ENCODE data around the gene TNXB.
"Not testable (repeated sequence)": the region's sequence is repeated elsewhere in the genome, so short reads cannot be mapped to it uniquely, and the experiment has no call there.

TNXB gene

DNA sequence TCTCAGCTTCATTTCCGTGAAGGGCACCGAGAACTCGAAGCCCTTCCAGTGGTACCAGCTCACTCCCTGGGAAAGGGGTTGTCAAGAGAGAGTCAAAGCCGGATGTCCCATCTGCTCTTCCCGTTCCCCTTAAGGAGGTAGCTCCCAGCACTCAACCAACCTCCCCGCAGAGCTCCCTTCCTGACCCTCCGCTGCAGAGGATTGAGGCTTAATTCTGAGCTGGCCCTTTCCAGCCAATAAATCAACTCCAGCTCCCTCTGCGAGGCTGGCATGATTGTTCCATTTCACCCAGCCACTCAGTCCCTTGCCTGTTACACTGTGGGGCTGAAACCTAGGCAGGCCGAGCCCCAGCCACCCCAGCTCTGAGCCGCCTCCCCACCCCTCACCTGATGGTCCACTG is 67.8 kb downstream of the TNXB start:
- H3K9me3 Mint-ChIP-seq; ATAC-seq (replicated peaks; ENCODE audit: extremely low read depth, poor library complexity, severe bottlenecking); DNase-seq (ENCODE audit: low spot score in 2 of 2); H3K27ac Mint-ChIP-seq (ENCODE audit: low read depth); H3K4me3 Mint-ChIP-seq; H3K36me3 Mint-ChIP-seq (ENCODE audit: insufficient read depth); H3K27me3 Mint-ChIP-seq; H3K4me1 Mint-ChIP-seq: not testable (repeated sequence)

DNA sequence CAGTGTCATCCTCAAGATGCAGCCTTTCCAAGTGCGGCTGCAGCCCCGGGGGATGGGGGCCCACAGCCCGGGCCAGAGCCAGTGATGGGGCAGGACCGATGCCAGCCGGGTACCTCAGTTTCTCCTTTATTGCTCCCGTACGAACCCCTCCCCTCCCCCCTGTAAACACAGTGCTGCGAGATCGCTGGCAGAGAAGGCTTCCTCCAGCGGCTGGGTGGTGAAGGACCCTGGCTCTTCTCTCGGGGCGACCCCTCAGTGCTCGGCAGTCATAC is 68.2 kb downstream of the TNXB start:
- not testable (repeated sequence) for H3K27me3 Mint-ChIP-seq; H3K9me3 Mint-ChIP-seq; H3K4me3 Mint-ChIP-seq; H3K27ac Mint-ChIP-seq (ENCODE audit: low read depth); H3K36me3 Mint-ChIP-seq (ENCODE audit: insufficient read depth); H3K4me1 Mint-ChIP-seq; DNase-seq (ENCODE audit: low spot score in 2 of 2); ATAC-seq (replicated peaks; ENCODE audit: extremely low read depth, poor library complexity, severe bottlenecking)

- H3K4me3 Mint-ChIP-seq; H3K27ac Mint-ChIP-seq (ENCODE audit: low read depth); ATAC-seq (replicated peaks; ENCODE audit: extremely low read depth, poor library complexity, severe bottlenecking): not testable (repeated sequence)
These were observed 68.7 kb downstream of the TNXB start for GRCh38 chr6:32040299-32041049.

GRCh38 chr6:32039321-32040274 is 69.5 kb downstream of the TNXB start:
- not testable (repeated sequence) for H3K9me3 Mint-ChIP-seq; H3K4me1 Mint-ChIP-seq; H3K36me3 Mint-ChIP-seq (ENCODE audit: insufficient read depth); H3K27me3 Mint-ChIP-seq; ATAC-seq (replicated peaks; ENCODE audit: extremely low read depth, poor library complexity, severe bottlenecking); DNase-seq (ENCODE audit: low spot score in 2 of 2); H3K27ac Mint-ChIP-seq (ENCODE audit: low read depth); H3K4me3 Mint-ChIP-seq

More at GRCh38 chr6:32040299-32041049, 68.7 kb downstream of the TNXB start:
- H3K36me3 Mint-ChIP-seq (ENCODE audit: insufficient read depth); H3K9me3 Mint-ChIP-seq; H3K27me3 Mint-ChIP-seq; H3K4me1 Mint-ChIP-seq; DNase-seq (ENCODE audit: low spot score in 2 of 2): not testable (repeated sequence)

GRCh38 chr6:32038878-32039277 is 70.3 kb downstream of the TNXB start:
- H3K4me1 Mint-ChIP-seq; H3K27ac Mint-ChIP-seq (ENCODE audit: low read depth); ATAC-seq (replicated peaks; ENCODE audit: extremely low read depth, poor library complexity, severe bottlenecking); DNase-seq (ENCODE audit: low spot score in 2 of 2); H3K36me3 Mint-ChIP-seq (ENCODE audit: insufficient read depth); H3K27me3 Mint-ChIP-seq; H3K4me3 Mint-ChIP-seq; H3K9me3 Mint-ChIP-seq: not testable (repeated sequence)

DNA sequence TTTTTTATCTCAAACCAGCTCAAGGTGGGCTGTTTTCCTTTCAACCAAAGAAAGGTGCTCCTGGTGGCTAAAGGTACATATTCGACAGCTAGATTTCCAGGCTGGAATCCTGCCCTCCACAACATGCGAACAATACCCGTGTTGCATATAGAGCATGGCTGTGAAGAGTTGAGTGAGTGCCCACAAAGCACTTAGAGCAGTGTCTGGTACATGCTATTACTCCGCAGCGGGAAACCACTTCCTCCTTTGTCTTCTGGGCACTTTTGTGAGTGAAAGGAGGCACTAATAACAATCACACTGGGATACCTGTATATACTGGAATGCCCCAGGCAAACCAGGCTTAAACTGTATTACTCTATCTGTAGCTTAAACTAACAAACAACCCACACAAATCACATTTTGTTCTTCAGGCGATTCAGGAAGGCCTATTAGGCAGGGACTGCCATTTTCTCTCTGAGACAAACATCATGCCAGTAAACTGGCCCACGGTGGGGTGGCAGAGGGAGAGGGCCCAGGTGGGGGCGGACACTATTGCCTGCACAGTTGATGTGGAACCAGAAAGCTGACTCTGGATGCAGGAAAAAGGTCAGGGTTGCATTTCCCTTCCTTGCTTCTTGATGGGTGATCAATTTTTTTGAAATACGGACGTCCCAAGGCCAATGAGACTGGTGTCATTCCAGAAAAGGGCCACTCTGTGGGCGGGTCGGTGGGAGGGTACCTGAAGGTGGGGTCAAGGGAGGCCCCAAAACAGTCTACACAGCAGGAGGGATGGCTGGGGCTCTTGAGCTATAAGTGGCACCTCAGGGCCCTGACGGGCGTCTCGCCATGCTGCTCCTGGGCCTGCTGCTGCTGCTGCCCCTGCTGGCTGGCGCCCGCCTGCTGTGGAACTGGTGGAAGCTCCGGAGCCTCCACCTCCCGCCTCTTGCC is 71.3 kb downstream of the TNXB start, which contains the start of gene CYP21A2:
TSS of gene CYP21A2 (plus strand) at position 818 of the 927 bp plus-strand sequence. CDS start at position 826, 8 bp downstream.
- not testable (repeated sequence) for H3K4me1 Mint-ChIP-seq; H3K4me3 Mint-ChIP-seq; H3K36me3 Mint-ChIP-seq (ENCODE audit: insufficient read depth); H3K9me3 Mint-ChIP-seq; DNase-seq (ENCODE audit: low spot score in 2 of 2); H3K27me3 Mint-ChIP-seq
- H3K27ac Mint-ChIP-seq (ENCODE audit: low read depth): peak within 1 kb of the TSS; percentile 74
- peak; percentile 91 for ATAC-seq (replicated peaks; ENCODE audit: extremely low read depth, poor library complexity, severe bottlenecking)

- not testable (repeated sequence) for H3K9me3 Mint-ChIP-seq; H3K36me3 Mint-ChIP-seq (ENCODE audit: insufficient read depth); H3K4me3 Mint-ChIP-seq; ATAC-seq (replicated peaks; ENCODE audit: extremely low read depth, poor library complexity, severe bottlenecking); H3K4me1 Mint-ChIP-seq; DNase-seq (ENCODE audit: low spot score in 2 of 2); H3K27me3 Mint-ChIP-seq
- peak overlapping the region; percentile 74 for H3K27ac Mint-ChIP-seq (ENCODE audit: low read depth)
These were observed 72.0 kb downstream of the TNXB start for GRCh38 chr6:32037136-32037535.

GRCh38 chr6:32035283-32036013 is 73.7 kb downstream of the TNXB start:
- H3K36me3 Mint-ChIP-seq (ENCODE audit: insufficient read depth); DNase-seq (ENCODE audit: low spot score in 2 of 2); H3K9me3 Mint-ChIP-seq; H3K4me1 Mint-ChIP-seq; H3K27me3 Mint-ChIP-seq; H3K27ac Mint-ChIP-seq (ENCODE audit: low read depth); H3K4me3 Mint-ChIP-seq; ATAC-seq (replicated peaks; ENCODE audit: extremely low read depth, poor library complexity, severe bottlenecking): not testable (repeated sequence)

- not testable (repeated sequence) for DNase-seq (ENCODE audit: low spot score in 2 of 2); ATAC-seq (replicated peaks; ENCODE audit: extremely low read depth, poor library complexity, severe bottlenecking); H3K9me3 Mint-ChIP-seq; H3K4me3 Mint-ChIP-seq; H3K27ac Mint-ChIP-seq (ENCODE audit: low read depth); H3K4me1 Mint-ChIP-seq; H3K27me3 Mint-ChIP-seq; H3K36me3 Mint-ChIP-seq (ENCODE audit: insufficient read depth)
These were observed 79.6 kb downstream of the TNXB start for GRCh38 chr6:32029553-32029952.

GRCh38 chr6:32028631-32029030 is 80.5 kb downstream of the TNXB start:
- not testable (repeated sequence) for H3K4me3 Mint-ChIP-seq; H3K27me3 Mint-ChIP-seq; H3K27ac Mint-ChIP-seq (ENCODE audit: low read depth); H3K36me3 Mint-ChIP-seq (ENCODE audit: insufficient read depth); H3K9me3 Mint-ChIP-seq; DNase-seq (ENCODE audit: low spot score in 2 of 2); H3K4me1 Mint-ChIP-seq; ATAC-seq (replicated peaks; ENCODE audit: extremely low read depth, poor library complexity, severe bottlenecking)

DNA sequence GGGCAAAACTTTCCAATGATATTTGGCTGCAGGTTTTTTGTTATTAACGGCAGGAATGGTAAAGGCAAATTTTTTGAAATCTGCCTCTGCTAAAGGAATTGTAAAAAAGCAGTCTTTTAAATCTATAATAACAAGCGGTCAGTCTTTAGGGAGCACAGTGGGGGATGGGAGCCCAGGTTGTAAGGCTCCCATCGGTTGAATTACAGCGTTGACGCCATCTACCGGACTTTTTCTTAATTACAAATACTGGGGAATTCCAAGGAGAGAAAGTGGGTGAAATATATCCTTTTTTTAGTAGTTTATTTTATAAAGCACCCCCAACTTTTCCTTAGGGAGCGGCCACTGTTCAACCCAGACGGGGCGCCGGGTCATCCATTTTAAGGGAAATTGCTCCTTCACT is 87.0 kb downstream of the TNXB start:
- not testable (repeated sequence) for ATAC-seq (replicated peaks; ENCODE audit: extremely low read depth, poor library complexity, severe bottlenecking); DNase-seq (ENCODE audit: low spot score in 2 of 2); H3K27ac Mint-ChIP-seq (ENCODE audit: low read depth); H3K4me3 Mint-ChIP-seq; H3K36me3 Mint-ChIP-seq (ENCODE audit: insufficient read depth); H3K9me3 Mint-ChIP-seq; H3K27me3 Mint-ChIP-seq; H3K4me1 Mint-ChIP-seq

GRCh38 chr6:32014547-32014946 is 94.6 kb downstream of the TNXB start, which contains the start of gene C4B:
C4B (plus strand) TSS chr6:32014795; CDS start chr6:32014846, 51 bp downstream.
- H3K36me3 Mint-ChIP-seq (ENCODE audit: insufficient read depth); DNase-seq (ENCODE audit: low spot score in 2 of 2); H3K4me1 Mint-ChIP-seq; H3K9me3 Mint-ChIP-seq; H3K4me3 Mint-ChIP-seq; ATAC-seq (replicated peaks; ENCODE audit: extremely low read depth, poor library complexity, severe bottlenecking); H3K27ac Mint-ChIP-seq (ENCODE audit: low read depth); H3K27me3 Mint-ChIP-seq: not testable (repeated sequence)

Measured in central memory CD8-positive, alpha-beta T cell (primary cell).